ENCODE results near the gene FHOD3. TPM values are rescaled to one million over a fixed set of nuclear protein-coding genes. Genes with fewer than 3 reads are reported as not detected.

The FHOD3 gene
- total and polyA plus RNA-seq, 10 donors = 1.2 to 2.7 (median 1.9) TPM

DNA sequence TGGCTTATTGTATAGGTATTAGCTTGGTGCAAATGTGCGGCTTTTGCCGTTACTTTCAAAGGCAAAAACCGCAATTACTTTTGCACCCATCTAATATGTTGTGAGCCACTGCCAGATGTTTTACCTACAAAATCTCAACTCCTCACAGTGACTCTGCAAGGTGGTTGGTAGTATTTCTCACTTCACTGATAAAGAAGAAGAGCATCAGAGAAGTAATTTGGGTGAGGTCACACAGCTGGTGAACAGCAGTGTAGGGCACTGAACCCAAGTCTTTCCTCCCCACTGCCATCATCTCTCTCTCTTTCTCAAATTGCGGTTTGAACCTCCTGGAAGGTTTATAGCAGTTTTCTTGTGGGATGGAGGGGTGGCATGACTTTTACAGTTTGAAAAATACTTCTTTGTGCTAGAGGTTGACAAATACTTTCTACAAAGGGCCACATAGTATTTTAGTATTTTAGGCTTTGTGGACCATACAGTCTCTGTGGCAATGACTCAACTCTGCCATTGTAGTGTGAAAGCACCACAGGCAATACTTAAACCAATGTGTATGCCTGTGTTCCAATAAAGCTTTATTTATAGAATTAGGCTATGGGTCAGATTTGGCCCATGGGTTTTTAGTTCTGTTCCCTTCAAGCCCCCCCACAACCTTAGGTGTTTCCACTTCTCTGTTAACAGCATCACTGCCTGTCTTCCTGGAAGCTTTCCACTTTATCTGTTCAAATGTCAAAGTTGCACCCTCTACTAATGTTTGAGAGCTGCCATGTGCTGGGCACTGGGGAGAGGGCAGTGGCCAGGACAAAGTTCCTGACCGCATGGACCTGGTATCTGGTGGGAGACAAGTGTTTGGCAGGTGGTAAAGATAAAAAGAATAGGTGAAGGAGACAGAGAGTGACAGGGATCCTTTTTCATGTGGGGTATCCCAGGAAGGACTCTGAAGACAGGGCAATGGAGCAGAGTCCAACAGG, 30.1 kb downstream of the FHOD3 start:
- H3K27me3 ChIP-seq (replicated peaks in 1 of 7) = peaks cover 0 to 45% (median 0%) of the 10 kb centered on the region in 7 donors
- 73 to 86% (median 74%) methylated on average over 5 of the region's 5 CpGs for WGBS, 5 donors
- no peak overlapping the region for H3K4me3 ChIP-seq
- H3K9me3 ChIP-seq = no peaks in the 10 kb centered on the region
- intact Hi-C loops (cut with DNase I; ENCODE audit: low total_unique reads) = no loop called here
- TF ChIP-seq POLR2A (IDR thresholded peaks at IDR 0.05) = no peak
- TF ChIP-seq, protein P1, sequence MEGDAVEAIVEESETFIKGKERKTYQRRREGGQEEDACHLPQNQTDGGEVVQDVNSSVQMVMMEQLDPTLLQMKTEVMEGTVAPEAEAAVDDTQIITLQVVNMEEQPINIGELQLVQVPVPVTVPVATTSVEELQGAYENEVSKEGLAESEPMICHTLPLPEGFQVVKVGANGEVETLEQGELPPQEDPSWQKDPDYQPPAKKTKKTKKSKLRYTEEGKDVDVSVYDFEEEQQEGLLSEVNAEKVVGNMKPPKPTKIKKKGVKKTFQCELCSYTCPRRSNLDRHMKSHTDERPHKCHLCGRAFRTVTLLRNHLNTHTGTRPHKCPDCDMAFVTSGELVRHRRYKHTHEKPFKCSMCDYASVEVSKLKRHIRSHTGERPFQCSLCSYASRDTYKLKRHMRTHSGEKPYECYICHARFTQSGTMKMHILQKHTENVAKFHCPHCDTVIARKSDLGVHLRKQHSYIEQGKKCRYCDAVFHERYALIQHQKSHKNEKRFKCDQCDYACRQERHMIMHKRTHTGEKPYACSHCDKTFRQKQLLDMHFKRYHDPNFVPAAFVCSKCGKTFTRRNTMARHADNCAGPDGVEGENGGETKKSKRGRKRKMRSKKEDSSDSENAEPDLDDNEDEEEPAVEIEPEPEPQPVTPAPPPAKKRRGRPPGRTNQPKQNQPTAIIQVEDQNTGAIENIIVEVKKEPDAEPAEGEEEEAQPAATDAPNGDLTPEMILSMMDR (IDR thresholded peaks at IDR 0.05 in 8 of 11, conservative IDR thresholded peaks at IDR 0.05 in 3 of 11) = no peak
- no peak for TF ChIP-seq POLR2AphosphoS5 (IDR thresholded peaks at IDR 0.05)
- H3K4me1 ChIP-seq = no peaks in the 10 kb centered on the region
- H3K27ac ChIP-seq = no peak overlapping the region
- no peaks in the 10 kb centered on the region for H3K36me3 ChIP-seq
- DNase-seq = no peak

DNA sequence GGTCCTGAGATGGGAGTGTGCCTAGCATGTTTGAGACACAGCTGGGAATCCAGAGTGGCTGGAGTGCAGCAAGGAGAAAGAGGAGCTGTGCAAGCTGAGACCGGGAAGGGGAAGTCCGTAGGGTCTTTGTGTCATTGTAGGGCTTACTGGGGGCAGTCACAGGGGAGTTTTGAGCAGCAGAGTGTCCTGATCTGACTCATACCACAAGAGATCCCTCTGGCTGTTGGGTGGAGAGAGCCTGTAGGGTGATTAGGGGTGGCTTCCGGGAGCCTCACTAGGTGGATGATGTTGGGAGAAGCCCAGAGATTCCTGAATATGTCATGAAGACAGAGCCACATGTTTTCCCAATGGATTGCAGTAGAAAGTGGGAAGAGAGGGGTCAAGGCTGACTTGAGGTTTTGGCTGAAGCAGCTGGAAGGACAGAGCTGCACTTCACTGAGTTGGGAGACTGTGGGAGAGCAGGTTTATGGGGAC, 30.9 kb downstream of the FHOD3 start:
- no peak overlapping the region for H3K4me3 ChIP-seq
- H3K27me3 ChIP-seq (replicated peaks in 1 of 7) = peaks cover 0 to 37% (median 0%) of the 10 kb centered on the region in 7 donors
- intact Hi-C loops (cut with DNase I; ENCODE audit: low total_unique reads) = no loop called here
- TF ChIP-seq POLR2A (IDR thresholded peaks at IDR 0.05) (no peak), POLR2AphosphoS5 (IDR thresholded peaks at IDR 0.05) (no peak)
- TF ChIP-seq, protein P1 (IDR thresholded peaks at IDR 0.05 in 8 of 11, conservative IDR thresholded peaks at IDR 0.05 in 3 of 11) = no peak
- no peak overlapping the region for H3K27ac ChIP-seq
- no peak for DNase-seq
- no peaks in the 10 kb centered on the region for H3K36me3 ChIP-seq
- H3K9me3 ChIP-seq = no peaks in the 10 kb centered on the region
- 83 to 93% (median 87%) methylated on average over 3 of the region's 3 CpGs for WGBS, 5 donors
- H3K4me1 ChIP-seq = no peaks in the 10 kb centered on the region

DNA sequence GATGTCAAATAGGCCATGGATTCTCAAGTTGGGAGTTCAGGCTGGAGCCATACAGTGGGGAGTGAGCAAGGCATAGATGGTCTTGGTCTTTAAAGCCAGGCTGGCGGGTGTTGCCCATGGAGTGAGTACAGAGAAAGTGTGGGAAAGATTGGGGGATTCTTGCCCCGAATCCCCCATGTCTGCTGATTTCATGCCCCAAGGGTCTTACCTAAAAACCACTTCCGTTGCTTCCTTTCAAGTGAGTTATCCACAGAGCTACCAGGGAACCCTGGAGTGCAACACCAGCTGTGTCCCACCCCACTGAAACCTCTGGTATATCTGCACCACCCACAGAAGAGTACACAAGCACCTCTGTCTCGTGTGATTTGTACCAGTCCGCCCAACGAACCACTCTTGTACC, 31.4 kb downstream of the FHOD3 start:
- 83 to 93% (median 92%) methylated on average over 6 of the region's 6 CpGs for WGBS, 5 donors
- TF ChIP-seq, protein P1 (IDR thresholded peaks at IDR 0.05 in 8 of 11, conservative IDR thresholded peaks at IDR 0.05 in 3 of 11) = no peak
- TF ChIP-seq POLR2AphosphoS5 (IDR thresholded peaks at IDR 0.05) = no peak
- no peak for TF ChIP-seq POLR2A (IDR thresholded peaks at IDR 0.05)
- Histone ChIP-seq H3K27me3 (replicated peaks in 1 of 7) (peaks cover 0 to 35% (median 0%) of the 10 kb centered on the region in 7 donors), H3K4me3 (no peak overlapping the region), H3K36me3 (no peaks in the 10 kb centered on the region), H3K27ac (no peak overlapping the region), H3K4me1 (no peaks in the 10 kb centered on the region), H3K9me3 (no peaks in the 10 kb centered on the region)
- intact Hi-C loops (cut with DNase I; ENCODE audit: low total_unique reads) = no loop called here
- no peak for DNase-seq

Data from spleen (tissue), 11 donors.